A204.1 (cell line): ENCODE results near the gene NEU1.
"Not testable (repeated sequence)": the region's sequence is repeated elsewhere in the genome, so short reads cannot be mapped to it uniquely, and the experiment has no call there.

Experiments used
- FAIRE-seq: peaks from 2 replicates; lab custom pipeline; 2012; peaks lifted over from hg19 to GRCh38; lab: Jason Lieb, UNC

The NEU1 gene

GRCh38 chr6:31871046-31871659 lies 8.5 kb upstream of the NEU1 start:
- no peak for FAIRE-seq

- no peak for FAIRE-seq
Observed at GRCh38 chr6:31870385-31870921, 7.8 kb upstream of the NEU1 start.

GRCh38 chr6:31869343-31869742 lies 6.7 kb upstream of the NEU1 start:
- FAIRE-seq, result no peak

GRCh38 chr6:31868658-31868971 lies 6.0 kb upstream of the NEU1 start:
- FAIRE-seq, result not testable (repeated sequence)

- FAIRE-seq, result no peak
Observed at GRCh38 chr6:31865205-31866118, 2.8 kb upstream of the NEU1 start.

- no peak for FAIRE-seq
Observed at GRCh38 chr6:31864818-31865204, 2.2 kb upstream of the NEU1 start.

- not testable (repeated sequence) for FAIRE-seq
Observed at GRCh38 chr6:31864123-31864562, 1.5 kb upstream of the NEU1 start.

- FAIRE-seq, result no peak
Observed at GRCh38 chr6:31861919-31862343, 690 bp downstream of the NEU1 start.

- no peak for FAIRE-seq
Observed at GRCh38 chr6:31861150-31861549, 1.5 kb downstream of the NEU1 start.

- no peak for FAIRE-seq
Observed at GRCh38 chr6:31860349-31860748, 2.3 kb downstream of the NEU1 start.

GRCh38 chr6:31859923-31860322 lies 2.7 kb downstream of the NEU1 start:
- no peak for FAIRE-seq

GRCh38 chr6:31858707-31859106 lies 3.9 kb downstream of the NEU1 start:
- FAIRE-seq, result no peak

GRCh38 chr6:31857774-31858173 lies 4.8 kb downstream of the NEU1 start:
- FAIRE-seq, result not testable (repeated sequence)

GRCh38 chr6:31851980-31852718 lies 10.5 kb downstream of the NEU1 start:
- FAIRE-seq, result not testable (repeated sequence)

GRCh38 chr6:31851485-31851832 lies 11.2 kb downstream of the NEU1 start:
- FAIRE-seq, result no peak

- no peak for FAIRE-seq
Observed at GRCh38 chr6:31850765-31851484, 11.7 kb downstream of the NEU1 start.

- FAIRE-seq, result no peak
Observed at GRCh38 chr6:31847276-31847978, 15.2 kb downstream of the NEU1 start.

GRCh38 chr6:31844507-31844906 lies 18.1 kb downstream of the NEU1 start:
- no peak for FAIRE-seq

GRCh38 chr6:31842053-31842452 lies 20.6 kb downstream of the NEU1 start:
- FAIRE-seq, result no peak

GRCh38 chr6:31839779-31840126 lies 22.9 kb downstream of the NEU1 start:
- FAIRE-seq, result not testable (repeated sequence)

- FAIRE-seq, result no peak
Observed at GRCh38 chr6:31838968-31839367, 23.7 kb downstream of the NEU1 start.

- not testable (repeated sequence) for FAIRE-seq
Observed at GRCh38 chr6:31838114-31838553, 24.5 kb downstream of the NEU1 start.
